ENCODE measurements around the gene CTBP1. TPM values are rescaled to one million over a fixed set of nuclear protein-coding genes. Genes with fewer than 3 reads are reported as not detected.

Gene CTBP1
- total RNA-seq, 1 experiment from 2014 or later, result 153 TPM

DNA sequence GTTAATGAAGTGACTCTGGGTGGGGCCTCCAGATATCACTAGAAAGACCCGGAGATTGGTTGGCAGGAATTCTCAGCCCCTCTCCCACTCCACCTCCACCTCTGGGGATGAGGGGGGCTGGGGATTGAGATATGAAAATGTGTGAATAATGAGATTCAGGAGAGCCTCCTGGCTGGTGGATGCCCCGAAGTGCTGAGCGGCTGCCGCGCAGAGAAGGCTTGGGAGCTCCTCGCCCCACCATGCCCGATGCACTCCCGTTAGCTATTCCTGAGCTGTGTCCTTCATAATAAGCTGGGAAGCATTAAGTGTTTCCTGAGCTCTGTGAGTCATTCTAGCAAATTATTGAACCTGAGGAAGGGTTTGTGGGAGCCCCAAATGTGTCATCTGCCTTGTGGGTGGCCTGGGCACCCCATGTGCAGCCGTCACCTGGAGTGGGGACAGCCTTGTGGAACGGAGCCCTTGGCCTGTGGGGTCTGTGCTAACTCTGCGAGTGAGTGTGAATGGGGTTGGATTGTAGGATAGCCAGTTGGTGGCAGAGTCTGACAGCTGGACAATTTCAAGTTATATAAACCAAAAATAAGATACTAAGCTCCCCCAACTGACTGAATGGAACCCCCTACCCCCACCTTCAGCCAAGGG lies 36.3 kb upstream of the CTBP1 start:
- Histone ChIP-seq H3K79me2 (ENCODE audit: low read depth) (peaks cover 3% of the 10 kb centered on the region), H3F3A (ENCODE audit: insufficient read depth, low read depth) (peaks cover 7% of the 10 kb centered on the region; the same call in 1 of the 2 replicates), H3K4me2 (no peak overlapping the region), H2AFZ (no peak overlapping the region), H4K20me1 (ENCODE audit: insufficient read depth) (no peaks in the 10 kb centered on the region), H3K36me3 (ENCODE audit: low read depth) (no peaks in the 10 kb centered on the region), H3K9me3 (ENCODE audit: insufficient read depth, low read depth) (no peaks in the 10 kb centered on the region; the same call in 1 of the 2 replicates), H3K4me1 (replicated peaks; ENCODE audit: insufficient read depth) (peaks cover 8% of the 10 kb centered on the region), H3K9me2 (ENCODE audit: insufficient read depth) (no peaks in the 10 kb centered on the region), H3K27me3 (ENCODE audit: insufficient read depth, low read depth) (no peaks in the 10 kb centered on the region), H3K27ac (no peak overlapping the region), H3K4me3 (no peak overlapping the region)
- ChIA-PET CTCF (no interaction called here), POLR2A (ENCODE audit: unreplicated experiment) (no interaction called here)
- intact Hi-C loops (cut with micrococcal nuclease; ENCODE audit: unreplicated experiment), result loop anchor here (5.0 kb wide), 1 partner anchor 42 kb away; no protein-coding TSS in a partner anchor
- no peak for DNase-seq
- BruUV-seq (replicated peaks), result no TSS peak
- TF ChIP-seq CTCF (conservative IDR thresholded peaks at IDR 0.05) (no peak), EZH2 (IDR thresholded peaks at IDR 0.05; ENCODE audit: low read depth) (no peak)

DNA sequence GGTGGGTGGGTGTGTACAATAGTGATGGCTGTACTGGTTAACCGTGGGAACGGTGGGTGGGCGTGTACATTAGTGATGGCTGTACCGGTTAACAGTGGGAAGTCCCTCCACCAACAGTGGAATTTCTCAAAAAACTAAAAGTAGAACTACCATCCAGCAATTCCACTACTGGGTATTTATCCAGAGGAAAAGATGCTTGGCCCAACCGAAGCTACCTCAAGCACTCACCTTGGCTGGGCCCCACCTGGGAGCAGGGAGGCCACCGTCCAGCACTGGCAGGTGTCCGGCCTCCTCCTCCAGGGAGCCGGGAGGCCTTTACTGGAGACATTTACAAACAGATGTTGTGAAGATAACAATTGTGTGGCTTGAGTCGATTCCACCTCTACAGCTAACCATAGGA lies 34.8 kb upstream of the CTBP1 start:
- POLR2A ChIA-PET (ENCODE audit: unreplicated experiment), result no interaction called here
- intact Hi-C loops (cut with micrococcal nuclease; ENCODE audit: unreplicated experiment), result no loop called here

GRCh38 chr4:1279253-1279652 lies 30.3 kb upstream of the CTBP1 start:
- TF ChIP-seq EZH2 (IDR thresholded peaks at IDR 0.05; ENCODE audit: low read depth) (no peak), CTCF (conservative IDR thresholded peaks at IDR 0.05) (no peak)
- no peaks in the 10 kb centered on the region; the same call in 1 of the 2 replicates for H3F3A ChIP-seq (ENCODE audit: insufficient read depth, low read depth)
- POLR2A ChIA-PET (ENCODE audit: unreplicated experiment), result no interaction called here
- BruUV-seq (replicated peaks), result no TSS peak
- no peaks in the 10 kb centered on the region for H3K36me3 ChIP-seq (ENCODE audit: low read depth)
- no peaks in the 10 kb centered on the region for H3K9me3 ChIP-seq (ENCODE audit: insufficient read depth, low read depth)
- H3K4me3 ChIP-seq, result no peak overlapping the region
- H4K20me1 ChIP-seq (ENCODE audit: insufficient read depth), result no peaks in the 10 kb centered on the region
- H3K27me3 ChIP-seq (ENCODE audit: insufficient read depth, low read depth), result peaks cover 24% of the 10 kb centered on the region
- no peaks in the 10 kb centered on the region for H3K4me1 ChIP-seq (replicated peaks; ENCODE audit: insufficient read depth)
- H3K79me2 ChIP-seq (ENCODE audit: low read depth), result no peaks in the 10 kb centered on the region
- H2AFZ ChIP-seq, result no peak overlapping the region
- no peak overlapping the region for H3K27ac ChIP-seq
- DNase-seq, result no peak
- intact Hi-C loops (cut with micrococcal nuclease; ENCODE audit: unreplicated experiment), result no loop called here
- H3K9me2 ChIP-seq (ENCODE audit: insufficient read depth), result no peaks in the 10 kb centered on the region
- CTCF ChIA-PET, result interaction anchor here (0.5 kb wide), 1 partner anchor 138 kb away, joined by 4 read pairs; no protein-coding TSS in a partner anchor
- H3K4me2 ChIP-seq, result no peak overlapping the region

More for the DNA sequence above, 34.8 kb upstream of the CTBP1 start:
- Histone ChIP-seq H3K79me2 (ENCODE audit: low read depth) (no peaks in the 10 kb centered on the region), H3K9me2 (ENCODE audit: insufficient read depth) (no peaks in the 10 kb centered on the region), H3K27ac (no peak overlapping the region), H2AFZ (no peak overlapping the region), H3K36me3 (ENCODE audit: low read depth) (no peaks in the 10 kb centered on the region), H4K20me1 (ENCODE audit: insufficient read depth) (no peaks in the 10 kb centered on the region), H3K4me1 (replicated peaks; ENCODE audit: insufficient read depth) (peaks cover 5% of the 10 kb centered on the region), H3K27me3 (ENCODE audit: insufficient read depth, low read depth) (peaks cover 4% of the 10 kb centered on the region; the same call in 1 of the 2 replicates), H3F3A (ENCODE audit: insufficient read depth, low read depth) (peaks cover under 1% of the 10 kb centered on the region; the same call in 1 of the 2 replicates), H3K9me3 (ENCODE audit: insufficient read depth, low read depth) (no peaks in the 10 kb centered on the region; the same call in 1 of the 2 replicates), H3K4me3 (no peak overlapping the region), H3K4me2 (no peak overlapping the region)
- CTCF ChIA-PET, result no interaction called here
- TF ChIP-seq EZH2 (IDR thresholded peaks at IDR 0.05; ENCODE audit: low read depth) (no peak), CTCF (conservative IDR thresholded peaks at IDR 0.05) (no peak)
- BruUV-seq (replicated peaks), result no TSS peak
- DNase-seq, result no peak
